Measurements from ENCODE around the gene HDAC4.
"Not testable (repeated sequence)": the region's sequence is repeated elsewhere in the genome, so short reads cannot be mapped to it uniquely, and the experiment has no call there.

HDAC4 gene

DNA sequence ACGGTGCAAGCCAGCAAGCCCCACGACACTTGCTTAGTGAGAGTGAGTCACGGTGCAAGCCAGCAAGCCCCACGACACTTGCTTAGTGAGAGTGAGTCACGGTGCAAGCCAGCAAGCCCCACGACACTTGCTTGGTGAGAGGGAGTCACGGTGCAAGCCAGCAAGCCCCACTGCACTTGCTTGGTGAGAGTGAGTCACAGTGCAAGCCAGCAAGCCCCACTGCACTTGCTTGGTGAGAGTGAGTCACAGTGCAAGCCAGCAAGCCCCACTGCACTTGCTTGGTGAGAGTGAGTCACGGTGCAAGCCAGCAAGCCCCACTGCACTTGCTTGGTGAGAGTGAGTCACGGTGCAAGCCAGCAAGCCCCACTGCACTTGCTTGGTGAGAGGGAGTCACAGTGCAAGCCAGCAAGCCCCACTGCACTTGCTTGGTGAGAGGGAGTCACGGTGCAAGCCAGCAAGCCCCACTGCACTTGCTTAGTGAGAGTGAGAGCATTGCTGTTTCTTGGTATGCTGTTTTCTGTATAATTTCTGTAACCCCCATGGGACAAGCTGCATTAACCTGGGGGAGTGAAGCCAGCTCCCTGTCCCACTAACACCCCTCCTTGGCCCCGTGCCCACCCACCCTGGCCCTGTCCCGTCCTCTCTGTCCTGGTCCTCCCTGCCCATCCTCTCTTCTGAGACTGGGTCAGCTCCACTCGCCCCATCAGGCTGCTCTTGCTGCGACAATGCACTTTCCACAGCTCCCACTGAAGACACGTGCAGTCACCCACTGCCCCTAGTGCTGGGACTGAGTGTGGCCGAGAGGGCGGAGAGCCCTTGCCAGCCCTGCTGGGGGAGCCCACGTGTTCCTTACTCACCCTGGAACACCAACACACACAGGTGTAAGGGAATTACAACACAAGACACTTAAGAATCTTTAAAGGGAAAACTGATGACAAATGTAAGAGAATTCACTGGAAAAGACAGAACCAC is 331.2 kb downstream of the HDAC4 start:
- DNase-seq = not testable (repeated sequence)

DNA sequence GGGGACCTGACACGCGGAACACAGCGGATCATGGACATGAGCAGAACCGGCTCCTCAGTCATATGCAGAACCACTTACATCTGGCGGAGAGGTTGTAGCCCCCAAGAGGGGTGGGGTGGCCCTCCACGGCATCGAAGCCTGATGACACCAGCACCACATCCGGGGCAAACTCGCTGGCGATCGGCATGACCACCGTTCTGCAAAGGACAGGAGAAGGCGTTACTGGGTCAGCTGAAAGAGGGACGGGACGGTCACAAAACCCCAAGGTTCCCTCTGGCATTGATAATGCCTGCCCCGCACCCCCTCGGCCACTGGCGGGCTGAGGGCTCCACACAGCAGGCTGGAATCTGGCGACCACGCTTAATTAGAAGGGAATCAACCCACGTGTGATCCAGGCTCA is 332.4 kb downstream of the HDAC4 start:
- no peak for DNase-seq

DNA sequence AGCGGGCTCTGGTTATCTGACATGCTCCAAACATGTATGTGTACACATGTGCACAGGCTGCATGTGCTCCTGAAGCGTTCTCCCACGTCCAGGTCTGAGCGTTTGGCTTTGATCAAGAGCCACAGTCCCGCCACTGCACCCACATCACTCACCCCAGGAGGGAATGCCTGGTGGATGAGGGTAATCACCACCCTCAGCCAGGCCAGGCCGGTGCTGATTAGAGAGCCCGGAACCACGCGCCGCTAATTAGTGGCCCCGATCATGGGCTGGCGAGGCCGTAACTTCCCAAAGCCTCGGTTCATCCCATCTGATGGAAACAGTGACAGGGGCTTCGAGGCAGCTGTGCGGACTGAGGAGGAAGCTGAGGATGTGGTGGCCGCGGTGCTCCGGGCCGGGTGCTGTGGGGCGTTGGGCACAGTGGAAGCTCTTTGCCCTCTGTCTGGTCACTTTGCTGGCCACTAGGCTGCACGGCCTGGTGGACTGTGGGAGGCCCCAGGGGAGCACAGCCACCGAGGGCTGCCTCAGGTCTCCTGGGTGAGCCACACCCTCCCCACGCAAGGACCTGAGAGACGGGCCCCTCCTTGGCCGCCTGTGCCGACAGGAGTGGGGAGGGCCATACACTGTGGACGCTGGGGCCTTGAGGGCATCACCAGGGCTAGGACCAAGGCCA is 333.5 kb downstream of the HDAC4 start:
- DNase-seq = no peak

DNA sequence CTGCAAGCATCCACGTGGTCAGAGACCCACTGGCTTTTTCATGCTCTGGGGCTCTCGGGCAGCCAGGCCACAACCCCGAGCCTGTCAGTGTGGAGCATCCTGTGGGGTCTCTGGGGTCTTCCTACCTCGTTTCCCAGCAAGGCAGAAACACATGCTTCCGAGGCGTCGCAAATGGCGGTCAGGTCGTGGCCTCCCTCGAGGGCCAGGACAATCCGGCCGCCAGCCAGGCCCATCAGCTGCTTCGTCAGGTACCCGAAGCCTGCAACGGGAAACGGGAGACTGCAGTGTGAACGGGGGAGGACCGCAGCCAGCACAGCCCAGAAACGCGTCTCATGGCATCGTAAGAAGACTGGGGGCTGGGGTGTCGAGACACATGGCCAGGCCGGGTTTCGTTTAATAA is 334.2 kb downstream of the HDAC4 start:
- no peak for DNase-seq

DNA sequence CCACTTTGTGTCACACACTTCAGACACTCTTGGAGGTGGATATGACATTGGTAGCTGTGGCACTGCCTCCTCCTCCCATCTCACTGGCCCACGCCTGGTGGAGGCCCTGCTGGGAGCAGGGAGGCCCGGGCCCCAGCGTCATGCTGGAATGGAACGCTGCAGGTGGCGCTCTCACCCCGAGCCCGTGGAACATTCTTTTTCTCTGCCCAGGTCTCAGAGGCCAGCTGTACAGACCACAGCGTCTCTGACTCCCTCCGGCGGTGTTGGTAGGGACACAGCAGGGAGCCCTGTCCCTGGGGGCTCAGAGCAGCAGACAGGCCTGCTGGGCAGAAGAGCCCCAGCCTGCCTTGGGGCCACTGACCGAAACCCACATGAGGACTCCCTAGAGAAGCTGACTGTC is 334.9 kb downstream of the HDAC4 start:
- DNase-seq = no peak

DNA sequence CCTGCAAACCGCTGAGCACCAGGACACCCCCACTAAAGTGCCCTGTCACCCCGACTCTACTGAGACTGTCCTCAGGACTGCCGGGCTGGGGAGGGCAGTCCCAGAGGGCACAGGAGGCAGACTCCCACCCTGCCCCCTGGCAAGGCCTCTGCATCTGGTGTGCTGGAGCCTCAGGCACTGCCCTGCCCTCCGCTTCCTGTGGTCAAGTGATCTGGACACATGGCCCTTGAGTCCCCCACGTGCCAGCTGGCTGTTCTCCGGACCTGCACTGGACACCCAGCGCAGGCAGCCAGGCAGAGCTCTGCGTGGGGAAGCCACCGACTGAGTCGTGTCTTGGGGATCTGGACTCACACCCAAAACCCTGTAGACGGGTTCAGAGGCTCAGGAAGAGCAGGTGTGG is 335.3 kb downstream of the HDAC4 start:
- DNase-seq = no peak

DNA sequence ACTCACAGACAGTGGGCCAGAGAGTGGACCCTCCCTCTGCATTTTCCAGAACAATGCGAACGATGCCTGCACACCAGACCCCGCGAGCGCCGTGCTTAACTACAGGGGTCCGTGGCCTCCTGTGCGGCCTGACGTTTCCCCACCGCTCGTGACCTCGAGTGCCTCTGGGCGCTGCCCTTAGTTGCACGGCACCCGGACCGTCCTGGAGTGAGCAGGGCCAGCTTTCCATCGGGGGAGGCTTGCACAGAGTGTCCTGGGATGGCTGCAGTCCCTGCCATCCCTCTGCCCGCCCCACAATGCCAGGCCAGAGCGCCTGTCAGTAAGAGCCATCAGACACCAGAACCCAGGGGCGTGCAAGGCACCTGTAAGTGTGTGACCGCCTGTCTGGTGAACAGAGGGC is 335.9 kb downstream of the HDAC4 start:
- DNase-seq = no peak

DNA sequence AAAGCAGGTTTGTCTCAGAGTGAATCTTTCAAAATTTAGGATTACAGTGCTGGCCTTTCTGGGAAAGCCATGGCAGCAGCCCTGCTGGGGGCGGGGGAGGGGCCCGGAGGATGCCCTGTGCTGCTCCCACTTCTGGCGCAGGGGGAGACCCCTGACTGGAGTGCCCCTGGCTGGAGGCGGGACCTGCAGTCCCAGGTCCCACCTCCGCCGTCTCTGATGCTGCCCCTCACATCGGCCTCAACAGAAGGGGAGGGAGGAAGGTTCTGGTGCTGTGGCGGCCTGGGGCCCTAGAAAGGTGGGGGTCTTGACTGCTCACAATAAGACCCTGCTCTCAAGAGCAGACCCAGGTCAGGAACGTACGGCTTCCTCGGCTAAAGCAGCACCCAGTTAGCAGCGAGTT is 336.6 kb downstream of the HDAC4 start:
- DNase-seq = no peak

DNA sequence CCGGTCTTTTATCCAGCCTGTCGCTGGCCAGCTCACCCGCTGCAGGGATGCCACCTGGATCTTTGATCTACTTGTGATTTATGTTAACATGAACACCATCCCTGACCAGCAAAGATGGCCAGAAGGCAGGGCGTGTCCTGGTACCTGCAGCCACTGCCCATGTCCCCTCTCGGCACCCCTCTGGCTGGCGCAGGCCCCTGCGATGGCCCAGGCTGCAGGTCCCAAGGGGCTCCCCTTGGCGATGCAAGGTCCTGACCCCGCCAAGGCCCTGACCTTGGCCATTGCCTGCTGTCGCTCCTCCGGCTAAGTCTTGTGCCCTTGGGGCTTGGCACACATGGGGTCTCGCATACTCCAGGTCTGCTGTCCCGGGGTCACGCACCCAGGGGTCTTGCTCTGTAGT is 338.1 kb downstream of the HDAC4 start:
- no peak for DNase-seq

DNA sequence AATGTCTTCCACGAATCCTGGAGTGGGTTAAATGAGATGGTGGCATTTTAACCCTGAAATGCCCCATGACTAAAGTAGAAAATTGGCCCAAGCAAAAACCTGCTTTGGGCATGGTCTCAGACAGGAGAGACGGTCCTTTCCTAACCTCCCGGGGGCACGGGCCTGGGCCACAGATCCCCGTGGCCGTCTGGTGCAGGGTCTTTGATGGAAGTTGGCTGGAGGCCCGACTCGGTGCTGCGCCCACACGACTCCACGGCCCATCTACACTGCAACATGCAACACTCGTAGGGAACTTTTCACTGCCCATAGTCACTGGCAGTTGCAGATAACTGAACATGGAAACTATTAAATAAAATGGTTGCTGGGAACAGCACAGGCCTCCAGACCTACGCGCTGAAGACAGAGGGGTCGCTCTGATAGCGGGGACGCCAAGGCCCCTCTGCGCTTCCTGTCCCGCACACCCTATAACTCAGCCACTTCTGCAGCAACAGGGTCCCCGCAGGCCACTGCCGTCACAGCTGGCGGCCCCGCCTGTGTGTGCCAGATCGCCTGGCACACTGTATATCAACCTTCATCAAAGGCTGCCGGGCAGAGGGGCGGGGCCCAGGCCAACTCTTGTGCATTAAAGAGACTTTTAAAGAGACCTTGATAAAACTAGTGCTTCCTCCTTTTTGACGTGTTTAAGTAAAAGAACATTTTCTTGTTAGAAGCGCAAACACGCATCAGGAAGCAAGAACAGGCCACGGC is 338.8 kb downstream of the HDAC4 start:
- no peak for DNase-seq

DNA sequence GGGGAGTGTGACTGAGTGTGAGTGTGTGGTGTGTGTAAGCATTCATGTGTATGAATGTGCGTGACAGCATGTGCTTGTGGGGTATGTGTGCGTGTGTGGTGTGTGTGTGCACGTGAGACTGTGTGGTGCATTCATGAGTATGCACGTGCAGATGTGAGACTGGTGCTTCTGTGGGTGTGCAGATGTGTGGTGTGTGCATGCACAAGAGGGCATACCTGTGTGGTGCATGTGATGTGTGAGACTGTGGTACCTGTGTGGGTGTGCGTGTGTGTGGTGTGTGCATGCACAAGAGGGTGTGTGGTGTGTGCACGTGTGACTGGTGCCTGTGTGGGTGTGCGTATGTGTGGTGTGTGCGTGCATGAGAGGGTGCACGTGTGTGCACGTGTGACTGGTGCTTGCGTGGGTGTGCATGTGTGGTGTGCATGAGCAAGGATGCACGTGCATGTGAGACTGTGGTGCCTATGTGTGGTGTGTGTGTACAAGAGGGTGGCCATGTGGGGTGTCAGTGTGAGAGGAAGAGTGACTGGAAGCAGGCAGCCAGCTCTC is 339.6 kb downstream of the HDAC4 start:
- DNase-seq = no peak

DNA sequence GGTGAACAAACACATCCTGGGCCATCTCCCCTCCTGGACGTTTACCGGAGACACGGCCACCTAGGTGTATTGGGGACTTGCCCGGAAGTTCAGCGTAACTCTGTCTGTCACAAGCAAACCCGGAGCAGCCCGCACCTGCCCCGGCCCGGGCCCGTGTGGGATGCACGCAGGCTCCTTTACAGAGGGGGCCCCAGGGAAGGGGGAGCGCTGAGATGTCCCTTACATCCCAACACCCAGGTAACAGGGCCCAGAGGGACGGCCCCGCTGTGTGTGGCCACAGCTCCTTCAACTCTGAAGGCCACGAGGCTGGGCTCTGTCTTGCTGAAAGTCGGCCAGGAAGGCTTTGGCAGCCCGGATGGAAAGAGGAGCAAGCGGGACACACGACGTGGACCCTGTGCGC is 340.1 kb downstream of the HDAC4 start:
- no peak for DNase-seq

DNA sequence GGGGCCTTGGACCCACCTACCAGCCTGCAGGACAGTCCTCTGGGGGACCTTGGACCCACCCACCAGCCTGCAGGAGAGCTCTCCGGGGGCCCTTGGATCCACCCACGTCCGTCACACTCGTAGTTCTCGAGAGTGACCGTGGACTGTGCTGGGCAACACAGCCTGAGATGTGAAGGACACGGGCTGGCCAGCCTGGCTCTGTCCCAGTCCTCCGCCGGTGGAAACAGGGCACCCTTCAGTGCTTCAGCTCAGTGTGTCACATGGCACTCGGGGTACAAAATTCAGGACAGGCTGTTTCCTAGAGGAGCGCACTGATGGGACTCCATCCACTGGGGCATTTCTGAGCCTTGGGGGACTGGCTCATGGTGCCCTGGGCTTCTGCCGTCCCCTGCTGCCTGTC is 341.0 kb downstream of the HDAC4 start:
- DNase-seq = no peak

DNA sequence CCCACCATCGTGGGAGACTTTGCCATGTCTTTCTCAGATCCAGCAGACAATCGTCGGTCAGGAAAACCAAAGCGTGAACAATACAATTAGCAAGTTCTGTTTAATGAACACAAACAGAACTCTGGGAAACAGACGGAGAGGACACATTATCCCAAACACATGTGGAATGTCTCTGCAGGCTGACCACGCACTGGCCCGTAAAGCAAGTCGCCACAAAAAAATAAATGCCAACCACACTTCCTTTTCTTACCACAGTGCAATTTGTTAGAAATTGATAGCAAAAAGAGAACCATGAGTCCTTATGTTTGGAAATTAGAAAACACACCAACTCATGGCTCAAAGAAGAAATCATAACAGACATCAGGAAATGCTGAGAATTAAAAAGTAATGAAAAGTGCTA is 342.1 kb downstream of the HDAC4 start:
- DNase-seq = no peak

DNA sequence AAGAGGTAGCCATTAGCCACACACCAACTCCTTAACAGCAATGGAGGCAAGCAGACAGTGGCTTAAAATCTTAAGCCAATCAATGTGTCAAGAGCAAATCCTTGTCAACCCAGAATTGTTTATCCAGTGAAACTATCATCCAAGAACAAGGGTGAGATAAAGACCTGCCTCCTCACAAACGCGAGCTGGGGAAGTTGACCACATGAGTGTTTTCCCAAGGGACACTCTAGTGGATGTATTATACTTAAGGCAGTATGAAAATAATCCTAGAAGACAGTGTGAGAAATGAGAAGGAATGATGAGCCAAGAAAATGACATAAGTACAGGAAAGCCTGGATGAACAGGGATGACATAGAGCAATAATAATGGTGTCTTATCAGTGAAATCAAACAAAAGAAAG is 343.3 kb downstream of the HDAC4 start:
- DNase-seq = no peak

DNA sequence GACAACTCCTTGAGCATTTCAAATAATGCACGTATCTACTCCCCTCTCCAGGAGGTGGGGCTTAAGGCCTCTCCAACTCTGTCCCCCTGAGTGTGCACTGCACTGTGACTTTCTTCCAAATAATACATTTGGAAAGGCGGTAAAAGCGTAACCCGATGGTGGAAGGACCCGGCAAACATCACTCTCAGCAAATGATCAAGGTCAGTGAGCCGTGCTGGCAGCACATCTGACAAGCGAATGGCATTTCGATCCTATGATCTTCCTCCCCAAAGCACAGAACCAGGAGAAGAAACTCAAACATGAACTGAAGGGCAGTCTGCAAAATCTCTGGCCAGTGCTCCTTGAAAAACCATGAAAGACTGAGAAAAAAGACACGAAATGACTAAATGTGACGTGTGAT is 344.2 kb downstream of the HDAC4 start:
- DNase-seq = no peak

DNA sequence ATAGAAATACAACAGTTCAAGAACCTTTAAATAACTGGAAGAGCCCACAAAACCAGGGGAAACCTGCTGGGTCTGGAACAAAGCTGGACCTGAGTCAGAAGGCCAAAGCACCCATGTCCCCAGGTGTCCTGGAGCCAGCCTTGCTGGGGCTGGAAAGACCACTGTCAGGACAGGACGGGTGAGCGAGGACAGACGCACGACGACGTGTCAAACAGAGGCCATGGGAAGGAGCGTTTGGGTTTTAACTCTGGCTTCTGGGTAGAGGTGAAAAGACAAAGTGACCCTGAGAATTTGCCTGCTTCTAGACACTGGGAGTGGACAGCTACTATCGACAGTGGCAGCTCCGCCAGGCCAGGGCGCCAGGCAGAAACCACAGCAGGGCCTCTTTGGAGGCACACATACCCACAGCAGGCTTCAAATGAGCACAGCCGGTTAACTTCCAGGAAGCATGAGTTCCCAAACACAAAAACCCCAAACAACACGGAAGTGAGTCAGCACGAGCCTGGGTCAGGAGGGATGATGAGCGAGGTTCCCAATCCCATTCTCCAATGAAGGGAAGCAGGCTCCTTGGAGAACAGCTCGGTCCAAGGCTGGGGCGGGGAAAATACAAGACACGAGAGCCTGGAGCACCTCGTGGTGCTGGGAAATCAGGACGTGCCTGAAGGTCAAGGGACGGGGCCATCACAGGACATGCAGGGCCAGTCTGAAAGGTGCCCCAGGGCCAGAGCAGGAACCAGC is 344.9 kb downstream of the HDAC4 start:
- no peak for DNase-seq

DNA sequence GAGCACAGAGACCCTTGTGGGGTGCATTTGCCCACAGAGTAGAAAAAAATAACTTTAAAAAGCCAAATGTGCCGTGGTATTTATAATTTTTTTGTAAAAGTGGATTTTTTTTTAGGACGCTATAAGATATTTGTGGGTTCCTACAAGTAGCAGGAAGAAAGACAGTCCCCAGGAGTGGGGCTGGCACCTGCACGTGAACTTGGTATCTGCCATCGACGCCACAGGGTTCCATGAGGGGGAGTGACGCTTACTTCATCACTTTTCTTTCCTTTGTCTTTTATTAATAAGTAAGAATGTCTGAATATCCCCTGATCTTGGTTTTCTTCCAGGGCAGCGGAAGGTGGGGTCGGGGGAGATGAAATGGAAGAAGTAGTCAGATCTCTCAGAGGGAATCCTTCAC is 345.9 kb downstream of the HDAC4 start:
- no peak for DNase-seq

DNA sequence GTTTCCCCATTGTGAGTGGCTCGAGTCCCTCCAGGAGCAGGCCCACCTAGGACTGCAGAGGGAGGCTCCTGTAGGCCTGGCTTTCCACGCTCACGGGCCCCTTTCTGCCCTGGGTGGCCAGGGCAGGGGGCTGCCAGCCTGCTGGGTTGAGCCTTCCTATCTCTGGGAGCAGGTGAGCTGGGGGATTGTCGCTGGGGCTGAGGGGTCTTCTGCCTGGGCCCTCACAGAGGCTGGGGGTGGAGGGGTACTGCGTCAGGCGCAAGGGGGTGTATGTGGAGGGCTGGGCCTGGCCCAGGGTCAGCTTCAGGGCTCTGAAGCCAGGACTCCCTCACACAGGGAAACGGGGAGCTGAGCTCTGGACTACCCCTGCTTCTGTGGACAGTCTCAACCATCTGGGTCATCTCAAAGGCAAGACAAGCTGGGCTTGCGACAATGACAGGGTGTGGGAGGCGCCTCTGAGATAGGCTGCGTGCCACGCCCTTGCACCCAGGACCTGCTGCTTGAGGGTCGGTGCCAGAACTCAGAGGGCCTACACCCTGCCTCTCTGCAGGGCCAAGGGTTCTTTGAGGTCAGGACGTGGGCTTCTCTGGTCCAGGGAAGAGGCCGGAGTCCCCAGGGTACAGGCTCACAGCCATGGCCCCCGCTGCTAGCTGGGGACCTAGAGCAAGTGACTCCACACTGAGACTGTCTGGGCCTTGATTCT is 346.9 kb downstream of the HDAC4 start:
- DNase-seq = no peak

DNA sequence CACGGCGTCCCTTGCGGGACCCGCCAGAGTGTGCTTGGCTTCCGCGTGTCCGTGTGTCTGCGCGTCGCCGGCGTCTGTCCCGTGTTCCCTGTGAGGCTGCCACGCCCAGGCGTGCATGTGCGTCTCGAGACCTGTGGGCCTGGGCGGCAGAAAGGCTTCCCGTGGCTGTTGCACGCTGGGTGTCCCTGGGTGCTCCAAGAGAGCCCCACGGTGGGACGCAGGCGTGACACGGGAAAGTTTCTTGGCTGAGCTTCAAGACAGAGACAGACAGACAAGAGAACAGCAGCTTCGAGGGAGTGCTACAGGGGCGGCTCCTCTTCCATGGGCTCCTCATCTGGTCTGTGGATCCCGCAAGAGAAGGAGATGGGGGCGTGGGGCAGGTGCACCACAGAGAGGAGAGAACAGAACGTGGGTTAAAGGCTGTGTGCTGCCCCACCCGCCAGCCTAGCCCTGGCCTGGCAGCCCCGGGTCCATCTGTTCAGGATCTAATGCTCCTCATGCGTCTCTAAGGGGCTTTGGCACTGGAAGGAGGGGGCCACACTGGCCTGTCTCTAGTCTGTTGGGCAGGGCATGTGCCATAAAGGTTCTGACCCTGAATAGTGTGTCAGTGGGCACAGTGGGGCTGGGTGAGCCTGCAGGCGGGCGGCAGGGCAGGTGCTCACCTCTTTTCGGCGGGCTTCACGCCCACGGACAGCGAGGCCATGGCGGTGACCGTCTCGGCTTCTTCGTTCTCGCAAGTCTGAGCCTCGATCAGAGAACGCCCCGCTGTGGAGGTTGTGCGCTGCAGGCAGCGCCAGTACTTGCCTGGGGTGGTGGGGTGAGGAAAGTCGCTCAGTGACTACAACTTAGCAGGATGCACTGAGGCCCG is 347.8 kb downstream of the HDAC4 start:
- DNase-seq = no peak

DNA sequence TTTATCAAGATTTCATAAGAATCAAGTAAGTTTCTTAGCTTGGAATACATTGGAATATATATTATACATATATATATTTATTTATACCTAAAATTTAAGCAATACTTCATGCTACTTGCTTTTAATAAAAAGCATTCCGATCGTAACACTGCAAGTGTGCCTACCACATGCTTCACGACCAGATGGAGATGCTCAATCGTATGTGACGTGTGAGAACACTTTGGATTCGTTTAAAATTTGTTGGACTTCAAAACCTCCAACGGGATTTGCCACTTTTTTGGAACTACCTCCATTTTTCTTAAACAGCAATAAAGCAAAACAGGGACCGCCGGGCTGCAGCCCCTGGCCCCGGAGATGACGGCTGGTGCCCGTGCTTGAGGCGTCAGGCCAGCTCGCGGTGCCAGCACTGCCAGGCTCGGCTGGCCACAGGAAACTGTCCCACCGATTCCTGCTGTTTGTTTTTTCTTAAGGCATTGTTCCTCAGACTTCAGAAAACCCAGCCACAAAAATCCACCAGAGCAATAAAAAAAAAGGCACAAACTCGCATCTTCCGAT is 348.9 kb downstream of the HDAC4 start:
- no peak for DNase-seq

All from CD4-positive, alpha-beta T cell treated with Interleukin-12 subunit alpha and Interleukin-12 subunit beta, for 1 hour (primary cell).